GM18873 (cell line): Measurements from ENCODE around the gene FLOT1.
A peak's percentile ranks its signal among the peaks of the same experiment; 100 is the strongest.
"Not testable (repeated sequence)": the region's sequence is repeated elsewhere in the genome, so short reads cannot be mapped to it uniquely, and the experiment has no call there.

Experiments
- ATAC-seq: cut with Tn5 transposase; IDR thresholded peaks from one replicate; pipeline ENCODE4 v1.9.1; 2021; ENCODE audit warnings: mild to moderate bottlenecking, moderate library complexity, moderate number of reproducible peaks; ENCODE audit not compliant: unreplicated experiment, low FRiP score

Gene FLOT1

DNA sequence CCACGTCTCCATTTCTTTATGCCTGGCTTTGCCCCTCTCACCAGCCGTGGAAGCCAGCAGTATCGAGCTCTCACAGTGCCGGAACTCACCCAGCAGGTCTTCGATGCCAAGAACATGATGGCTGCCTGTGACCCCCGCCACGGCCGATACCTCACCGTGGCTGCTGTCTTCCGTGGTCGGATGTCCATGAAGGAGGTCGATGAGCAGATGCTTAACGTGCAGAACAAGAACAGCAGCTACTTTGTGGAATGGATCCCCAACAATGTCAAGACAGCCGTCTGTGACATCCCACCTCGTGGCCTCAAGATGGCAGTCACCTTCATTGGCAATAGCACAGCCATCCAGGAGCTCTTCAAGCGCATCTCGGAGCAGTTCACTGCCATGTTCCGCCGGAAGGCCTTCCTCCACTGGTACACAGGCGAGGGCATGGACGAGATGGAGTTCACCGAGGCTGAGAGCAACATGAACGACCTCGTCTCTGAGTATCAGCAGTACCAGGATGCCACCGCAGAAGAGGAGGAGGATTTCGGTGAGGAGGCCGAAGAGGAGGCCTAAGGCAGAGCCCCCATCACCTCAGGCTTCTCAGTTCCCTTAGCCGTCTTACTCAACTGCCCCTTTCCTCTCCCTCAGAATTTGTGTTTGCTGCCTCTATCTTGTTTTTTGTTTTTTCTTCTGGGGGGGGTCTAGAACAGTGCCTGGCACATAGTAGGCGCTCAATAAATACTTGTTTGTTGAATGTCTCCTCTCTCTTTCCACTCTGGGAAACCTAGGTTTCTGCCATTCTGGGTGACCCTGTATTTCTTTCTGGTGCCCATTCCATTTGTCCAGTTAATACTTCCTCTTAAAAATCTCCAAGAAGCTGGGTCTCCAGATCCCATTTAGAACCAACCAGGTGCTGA lies 18.4 kb downstream of the FLOT1 start:
- not testable (repeated sequence) for ATAC-seq

GRCh38 chr6:30723159-30723842 lies 19.2 kb downstream of the FLOT1 start:
- ATAC-seq, result not testable (repeated sequence)

DNA sequence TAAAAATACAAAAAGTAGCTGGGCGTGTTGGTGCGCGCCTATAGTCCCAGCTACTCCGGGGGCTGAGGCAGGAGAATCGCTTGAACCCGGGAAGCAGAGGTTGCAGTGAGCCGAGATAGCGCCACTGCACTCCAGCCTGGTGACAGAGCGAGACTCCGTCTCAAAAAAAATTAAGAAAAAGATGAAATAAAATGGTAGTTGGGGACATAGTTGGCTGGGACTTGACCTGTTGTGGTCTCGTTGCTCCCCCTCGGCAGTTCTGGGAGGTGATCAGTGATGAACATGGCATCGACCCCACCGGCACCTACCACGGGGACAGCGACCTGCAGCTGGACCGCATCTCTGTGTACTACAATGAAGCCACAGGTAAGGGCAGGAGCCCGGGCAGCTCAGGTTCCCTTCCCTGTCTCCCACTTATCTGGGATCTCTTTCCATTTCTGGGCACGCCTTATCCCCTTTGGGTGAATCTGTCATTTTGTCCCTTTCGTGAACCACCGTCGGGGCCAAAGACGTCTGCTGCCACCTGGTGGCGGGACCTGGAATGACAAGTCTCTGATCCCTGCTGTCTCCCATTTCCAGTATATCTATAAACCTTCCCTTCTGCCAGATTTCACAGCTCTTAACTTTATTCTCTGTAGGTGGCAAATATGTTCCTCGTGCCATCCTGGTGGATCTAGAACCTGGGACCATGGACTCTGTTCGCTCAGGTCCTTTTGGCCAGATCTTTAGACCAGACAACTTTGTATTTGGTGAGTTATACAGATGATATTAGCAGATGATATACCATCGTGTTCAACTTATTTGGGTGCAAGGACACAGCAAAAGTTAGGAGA lies 20.0 kb downstream of the FLOT1 start:
- no peak for ATAC-seq

DNA sequence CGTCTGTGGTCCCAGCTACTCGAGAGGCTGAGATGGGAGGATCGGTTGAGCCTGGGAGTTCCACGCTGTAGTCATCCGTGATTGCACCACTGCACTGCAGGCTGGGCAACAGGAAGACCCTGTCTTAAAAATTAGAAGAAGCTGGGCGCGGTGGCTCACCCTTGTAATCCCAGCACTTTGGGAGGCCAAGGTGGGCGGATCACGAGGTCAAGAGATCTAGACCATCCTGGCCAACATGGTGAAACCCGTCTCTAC lies 20.5 kb downstream of the FLOT1 start:
- not testable (repeated sequence) for ATAC-seq

DNA sequence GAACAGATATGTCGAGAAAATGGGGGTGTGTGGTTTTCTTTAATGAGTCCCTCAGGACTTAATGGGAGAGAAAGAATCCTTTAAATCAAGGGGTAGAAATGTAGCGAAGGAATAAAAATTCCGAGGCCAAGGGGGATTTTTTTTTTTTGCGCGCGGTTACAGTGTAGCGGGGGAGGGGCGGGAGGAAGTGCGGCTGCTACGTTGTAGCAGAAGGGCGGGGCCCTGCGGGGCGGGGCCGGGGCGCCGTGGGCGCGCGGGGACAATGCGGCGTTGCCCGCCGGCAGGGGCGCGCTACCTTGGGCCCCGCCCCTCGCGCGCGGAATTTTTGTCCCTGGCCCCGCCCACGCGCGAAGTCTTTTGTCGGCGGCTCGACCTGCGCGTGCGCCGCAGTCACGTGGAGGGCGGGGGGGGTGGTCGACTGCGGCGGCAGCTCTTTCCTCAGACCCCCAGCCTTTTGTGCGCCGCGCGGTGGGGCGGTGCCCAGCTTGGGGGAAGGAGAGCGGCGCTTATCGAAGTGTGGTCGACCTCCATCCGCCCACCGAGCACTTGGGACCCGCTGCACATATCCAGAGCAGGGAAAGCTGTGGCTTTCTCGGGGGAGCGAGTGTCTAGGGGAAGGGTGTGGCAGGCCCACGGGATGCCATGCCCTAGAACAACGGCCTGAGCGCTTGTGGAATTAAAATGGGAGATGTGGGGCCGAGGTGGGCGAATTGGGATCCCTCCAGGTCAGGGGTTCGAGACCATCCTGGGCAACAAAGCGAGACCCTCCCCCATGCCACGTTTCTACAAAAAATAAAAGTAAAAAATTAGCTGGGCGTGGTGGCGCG lies 21.1 kb downstream of the FLOT1 start:
- ATAC-seq, result no peak

DNA sequence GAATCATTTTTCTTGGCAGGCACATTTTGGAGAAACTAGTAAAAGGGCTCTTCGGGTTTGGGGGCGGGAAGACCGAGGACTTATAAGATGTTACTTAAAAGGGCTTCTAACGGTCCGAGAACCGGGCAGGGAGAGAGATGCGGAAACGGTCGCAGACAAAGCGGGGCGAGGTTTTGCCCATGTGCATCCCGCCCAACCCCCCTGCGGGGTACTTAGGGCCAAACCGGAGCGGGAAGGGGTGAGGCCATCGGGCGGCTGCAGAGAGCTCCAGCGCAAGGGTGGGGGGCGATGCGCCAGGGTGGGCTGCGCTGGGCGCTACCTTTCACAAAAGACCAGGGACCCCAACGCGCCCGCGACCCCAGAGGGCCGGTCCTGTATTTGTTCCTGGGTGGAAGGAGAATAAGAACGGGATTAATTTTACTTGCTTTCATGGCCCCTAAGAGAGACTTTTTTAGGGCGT lies 21.7 kb downstream of the FLOT1 start:
- ATAC-seq, result no peak

DNA sequence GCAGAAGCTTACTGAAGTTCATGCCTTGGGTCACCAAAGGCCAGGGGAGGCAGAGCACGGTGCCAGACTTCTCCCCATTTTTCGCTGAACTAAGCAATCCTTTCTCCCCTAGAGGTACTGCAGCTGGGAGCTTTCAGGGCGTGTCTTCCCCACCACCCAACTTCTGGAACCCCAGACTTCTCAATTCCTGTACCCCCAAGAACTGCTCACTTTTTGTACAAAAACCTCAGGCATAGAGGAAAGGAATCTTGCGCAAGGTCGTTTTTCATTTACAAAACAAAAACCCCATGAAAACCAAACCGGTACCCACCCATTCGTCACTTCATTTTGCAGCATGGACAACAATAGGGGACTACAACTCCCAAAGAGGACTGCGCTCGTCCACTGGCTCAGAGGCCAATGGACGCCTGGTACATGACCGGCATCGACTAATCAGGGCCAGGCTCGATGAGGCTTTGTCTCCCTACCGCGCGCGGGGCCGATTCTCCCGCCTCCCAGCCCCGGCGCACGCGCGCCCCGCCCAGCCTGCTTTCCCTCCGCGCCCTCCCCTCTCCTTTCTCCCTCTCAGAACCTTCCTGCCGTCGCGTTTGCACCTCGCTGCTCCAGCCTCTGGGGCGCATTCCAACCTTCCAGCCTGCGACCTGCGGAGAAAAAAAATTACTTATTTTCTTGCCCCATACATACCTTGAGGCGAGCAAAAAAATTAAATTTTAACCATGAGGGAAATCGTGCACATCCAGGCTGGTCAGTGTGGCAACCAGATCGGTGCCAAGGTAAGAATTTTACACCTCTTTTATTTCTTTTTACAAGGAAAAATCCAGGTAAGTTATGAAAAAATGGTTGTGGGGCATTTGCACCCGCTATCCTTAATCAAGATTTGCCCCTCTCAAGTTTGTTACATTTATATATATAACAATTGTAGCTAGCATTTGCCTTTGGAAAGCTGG lies 22.4 kb downstream of the FLOT1 start, which contains the start of gene TUBB:
TSS of gene TUBB (plus strand) at position 562 of the 947 bp plus-strand sequence. CDS start at position 717, 155 bp downstream.
- peak; percentile 31 for ATAC-seq

DNA sequence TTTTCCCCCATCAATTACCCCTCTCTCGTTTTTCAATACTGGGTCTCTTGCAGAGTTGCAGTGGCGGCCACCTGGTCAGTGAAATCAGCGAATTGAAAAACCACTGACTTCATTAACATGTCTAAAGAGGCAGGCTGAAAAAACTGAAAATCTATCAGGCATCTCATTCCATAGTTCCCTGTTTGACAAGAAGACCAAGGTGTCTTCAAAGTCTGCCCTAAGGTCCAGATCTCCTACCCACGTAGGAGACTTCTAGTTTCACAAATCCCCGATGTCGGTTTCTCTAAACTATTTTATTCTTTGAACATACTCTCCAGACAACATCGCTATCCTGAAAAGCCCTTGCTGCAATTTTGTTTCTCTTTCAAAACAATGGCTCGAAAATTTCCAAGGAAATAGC lies 23.1 kb downstream of the FLOT1 start:
- no peak for ATAC-seq

DNA sequence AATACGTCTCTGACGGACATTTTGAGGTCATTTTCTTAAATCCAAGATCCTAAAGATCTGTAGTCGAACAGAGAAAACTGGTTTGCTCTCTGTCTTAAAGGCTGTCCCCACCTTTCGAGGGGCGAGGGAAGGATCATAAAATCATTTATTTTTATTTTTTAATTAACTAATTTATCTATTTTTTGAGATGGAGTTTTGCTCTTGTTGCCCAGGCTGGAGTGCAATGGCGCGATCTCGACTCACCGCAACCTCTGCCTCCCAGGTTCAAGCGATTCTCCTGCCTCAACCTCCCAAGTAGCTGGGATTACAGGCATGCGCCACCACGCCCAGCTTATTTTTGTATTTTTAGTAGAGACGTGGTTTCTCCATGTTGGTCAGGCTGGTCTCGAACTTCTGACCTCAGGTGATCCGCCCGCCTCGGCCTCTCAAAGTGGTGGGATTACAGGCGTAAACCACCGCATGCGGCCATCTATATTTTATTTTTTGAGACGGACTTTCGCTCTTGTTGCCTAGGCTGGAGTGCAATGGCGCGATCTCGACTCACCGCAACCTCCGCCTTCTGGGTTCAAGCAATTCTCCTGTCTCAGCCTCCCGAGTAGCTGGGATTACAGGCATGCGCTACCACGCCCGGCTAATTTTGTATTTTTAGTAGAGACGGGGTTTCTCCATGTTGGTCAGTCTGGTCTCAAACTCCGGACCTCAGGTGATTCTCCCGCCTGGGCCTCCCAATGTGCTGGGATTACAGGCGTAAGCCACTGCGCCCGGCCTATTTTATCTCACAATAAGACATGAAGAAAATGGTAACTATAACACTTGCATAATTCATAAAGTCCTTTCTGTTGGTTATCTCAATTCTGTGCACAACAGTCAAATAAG lies 24.4 kb downstream of the FLOT1 start:
- not testable (repeated sequence) for ATAC-seq

DNA sequence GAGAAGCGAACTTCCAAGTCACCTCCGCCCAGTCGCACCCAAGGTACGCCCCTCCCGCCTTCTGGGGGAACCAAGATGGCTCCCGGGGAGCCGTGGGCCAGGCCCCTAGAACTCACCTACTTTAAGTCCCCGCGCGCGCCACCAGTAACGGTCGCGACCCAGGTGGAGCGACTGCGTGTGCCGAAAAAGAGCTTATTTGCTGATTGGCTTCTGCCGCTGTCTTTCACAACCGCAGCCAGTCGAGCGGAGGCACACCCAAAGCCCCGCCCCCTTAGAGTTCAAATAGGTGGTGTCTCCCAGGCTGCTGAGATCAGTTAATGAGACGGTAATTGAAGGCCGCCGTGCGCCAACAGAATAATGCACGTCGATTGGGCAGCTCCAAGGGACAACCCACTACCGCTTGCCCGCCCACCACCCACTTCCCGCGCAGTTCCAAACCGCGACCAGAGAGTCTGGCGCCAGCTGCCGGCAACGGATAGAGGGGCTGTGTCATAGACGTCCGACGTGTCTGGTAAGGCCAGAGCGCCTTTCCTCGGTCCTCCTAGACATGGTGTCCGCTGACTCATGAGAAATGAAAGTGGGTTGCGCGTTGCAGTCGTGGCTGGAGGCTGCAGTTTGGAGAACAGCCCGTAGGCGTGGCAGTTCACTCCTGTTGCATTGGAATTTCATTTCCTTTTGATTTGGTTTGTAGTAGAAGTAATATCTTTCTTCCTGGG lies 25.2 kb downstream of the FLOT1 start, which contains the start of gene MDC1:
TSS of gene MDC1 (minus strand) at position 153 of the 716 bp plus-strand sequence. CDS start 2,106 bp downstream, outside the sequence.
- ATAC-seq, result peak; percentile 70

DNA sequence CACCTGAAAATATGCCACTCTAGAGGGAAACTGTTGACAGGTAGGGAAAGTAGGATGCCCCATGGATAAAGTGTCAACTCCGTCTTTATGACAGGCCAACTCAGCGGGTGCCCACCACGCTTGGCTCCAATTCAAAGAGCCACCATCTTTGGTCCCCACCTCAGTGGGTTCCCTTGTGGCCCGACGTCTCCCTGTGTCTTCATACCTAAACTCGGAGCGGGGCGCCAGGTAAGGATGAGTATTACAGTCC lies 25.7 kb downstream of the FLOT1 start:
- ATAC-seq, result no peak

DNA sequence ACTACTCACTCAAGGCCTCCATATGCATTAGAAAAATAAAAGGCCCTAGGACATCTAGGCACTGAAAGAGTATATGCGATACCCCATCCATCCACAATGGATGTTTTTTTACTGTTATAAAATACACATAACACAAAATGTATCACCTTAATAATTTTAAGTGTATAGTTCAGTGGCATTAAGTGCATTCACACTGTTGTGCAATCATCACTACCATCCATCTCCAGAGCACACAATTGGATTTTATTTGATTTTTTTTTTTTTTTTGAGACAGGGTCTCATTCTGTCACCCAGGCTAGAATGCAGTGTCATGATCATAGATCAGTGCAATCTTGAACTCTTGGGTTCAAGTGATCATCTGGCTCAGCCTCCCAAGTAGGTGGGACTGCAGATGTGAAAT lies 28.2 kb downstream of the FLOT1 start:
- no peak for ATAC-seq

GRCh38 chr6:30712441-30712945 lies 30.0 kb downstream of the FLOT1 start:
- ATAC-seq, result no peak

DNA sequence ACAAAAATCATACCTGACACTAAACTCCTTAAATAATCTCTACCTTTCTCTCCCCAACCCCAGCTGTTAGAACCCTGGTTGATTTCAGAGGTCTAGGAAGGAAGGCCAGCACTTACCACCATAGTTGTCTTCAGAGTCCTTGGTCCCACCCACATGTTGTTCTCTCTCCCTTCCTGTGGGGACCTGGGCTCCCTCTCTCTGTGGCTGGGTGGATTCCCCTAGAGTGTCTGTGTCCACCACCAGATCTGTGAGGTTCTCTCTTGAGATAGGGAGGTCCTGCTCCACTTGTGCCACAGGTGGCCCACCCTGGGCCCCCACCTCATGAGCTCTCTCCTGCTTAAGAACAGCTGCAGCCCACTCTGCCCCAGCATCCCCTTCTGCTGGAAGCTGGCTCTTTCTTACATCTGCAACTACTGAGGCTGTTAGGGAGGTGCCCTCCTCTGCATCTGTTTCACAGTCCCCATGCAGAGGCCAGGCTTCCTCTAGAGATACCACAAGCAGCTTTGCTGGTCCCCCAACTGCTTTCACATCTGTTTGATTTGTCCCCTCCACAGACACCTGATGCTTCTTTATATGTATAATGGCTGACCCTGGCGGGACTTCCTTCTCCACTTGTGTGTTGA lies 30.6 kb downstream of the FLOT1 start:
- no peak for ATAC-seq

GRCh38 chr6:30709101-30709868 lies 33.2 kb downstream of the FLOT1 start:
- ATAC-seq, result no peak

DNA sequence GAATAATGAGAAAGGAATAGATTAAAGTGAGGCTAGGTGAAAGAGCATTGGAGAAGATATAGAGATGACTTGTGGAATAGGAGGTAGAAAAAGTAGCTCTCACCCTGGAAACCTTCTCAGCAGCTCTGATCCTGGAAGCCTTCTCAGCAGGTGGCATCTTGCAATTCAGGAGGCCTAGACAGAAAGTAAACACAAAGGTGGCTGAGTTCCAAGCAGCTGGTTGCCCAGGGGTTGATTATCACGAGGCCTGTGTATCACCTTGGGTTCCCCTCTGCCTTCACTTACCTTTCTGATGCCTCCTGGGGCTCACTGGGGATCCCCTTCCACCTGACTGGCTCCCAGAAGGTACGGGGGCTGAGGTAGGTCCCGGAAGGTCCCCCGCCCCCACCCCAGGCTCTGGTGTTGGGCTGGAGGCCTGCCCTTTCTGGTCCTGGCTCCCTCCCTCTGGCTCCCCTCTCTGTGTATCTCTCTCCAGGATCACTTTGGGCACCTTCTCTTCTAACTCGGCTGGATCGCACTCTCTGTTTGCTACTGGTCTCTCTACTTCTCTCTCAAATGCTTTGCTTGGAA lies 35.1 kb downstream of the FLOT1 start:
- no peak for ATAC-seq
